ENCODE results near the gene IL20RA. TPM values are rescaled to one million over a fixed set of nuclear protein-coding genes. Genes with fewer than 3 reads are reported as not detected.
"Not testable (repeated sequence)": the region's sequence is repeated elsewhere in the genome, so short reads cannot be mapped to it uniquely, and the experiment has no call there.

IL20RA gene
- total RNA-seq, 1 donor: 0.18 TPM

DNA sequence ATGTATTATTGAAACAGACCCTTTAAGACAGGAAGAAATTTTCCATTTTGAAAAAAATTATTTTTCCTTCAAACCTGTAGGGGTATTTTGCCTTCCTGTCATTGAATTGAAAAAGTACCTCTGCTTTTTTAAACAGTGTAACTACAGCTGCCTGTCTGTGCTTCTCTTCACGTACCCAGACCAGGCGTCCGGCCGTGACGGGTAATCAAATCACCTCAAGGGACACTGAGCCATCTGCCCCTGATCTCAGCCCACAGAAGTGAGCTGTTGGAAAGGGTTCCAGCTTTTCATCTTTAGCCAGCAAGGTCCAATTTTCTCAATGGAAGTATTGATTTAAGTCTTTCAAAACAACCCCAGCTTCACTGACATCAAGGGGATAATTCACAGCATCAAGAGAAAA, 64.7 kb downstream of the IL20RA start:
- DNase-seq (ENCODE audit: low read depth): no peak
- no peak overlapping the region for H3K4me3 ChIP-seq (ENCODE audit: low read depth, low read length)
- TF ChIP-seq, protein P1, sequence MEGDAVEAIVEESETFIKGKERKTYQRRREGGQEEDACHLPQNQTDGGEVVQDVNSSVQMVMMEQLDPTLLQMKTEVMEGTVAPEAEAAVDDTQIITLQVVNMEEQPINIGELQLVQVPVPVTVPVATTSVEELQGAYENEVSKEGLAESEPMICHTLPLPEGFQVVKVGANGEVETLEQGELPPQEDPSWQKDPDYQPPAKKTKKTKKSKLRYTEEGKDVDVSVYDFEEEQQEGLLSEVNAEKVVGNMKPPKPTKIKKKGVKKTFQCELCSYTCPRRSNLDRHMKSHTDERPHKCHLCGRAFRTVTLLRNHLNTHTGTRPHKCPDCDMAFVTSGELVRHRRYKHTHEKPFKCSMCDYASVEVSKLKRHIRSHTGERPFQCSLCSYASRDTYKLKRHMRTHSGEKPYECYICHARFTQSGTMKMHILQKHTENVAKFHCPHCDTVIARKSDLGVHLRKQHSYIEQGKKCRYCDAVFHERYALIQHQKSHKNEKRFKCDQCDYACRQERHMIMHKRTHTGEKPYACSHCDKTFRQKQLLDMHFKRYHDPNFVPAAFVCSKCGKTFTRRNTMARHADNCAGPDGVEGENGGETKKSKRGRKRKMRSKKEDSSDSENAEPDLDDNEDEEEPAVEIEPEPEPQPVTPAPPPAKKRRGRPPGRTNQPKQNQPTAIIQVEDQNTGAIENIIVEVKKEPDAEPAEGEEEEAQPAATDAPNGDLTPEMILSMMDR (IDR thresholded peaks at IDR 0.05; ENCODE audit: insufficient read depth, low read length): no peak

DNA sequence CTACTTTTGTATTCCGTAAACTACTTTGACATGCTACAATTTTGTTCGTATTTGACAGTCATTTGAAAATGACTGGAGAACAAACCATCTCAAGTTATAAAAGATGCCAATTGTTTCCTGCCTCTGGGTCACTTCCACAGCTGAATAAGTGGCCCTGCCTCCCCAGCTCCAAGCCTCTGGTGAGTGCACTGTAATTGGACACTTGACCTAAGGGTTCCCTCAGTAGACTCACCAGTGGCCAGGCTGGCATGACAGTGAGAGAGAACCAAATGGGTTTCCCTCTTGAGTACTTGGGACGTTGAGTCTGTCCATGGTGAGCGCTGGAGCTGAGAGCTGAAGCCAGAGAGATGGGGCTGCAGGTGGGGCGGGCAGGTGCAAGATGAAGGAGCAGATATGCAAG, 65.6 kb downstream of the IL20RA start:
- no peak overlapping the region for H3K4me3 ChIP-seq (ENCODE audit: low read depth, low read length)
- DNase-seq (ENCODE audit: low read depth): no peak
- TF ChIP-seq, protein P1 (IDR thresholded peaks at IDR 0.05; ENCODE audit: insufficient read depth, low read length): no peak

DNA sequence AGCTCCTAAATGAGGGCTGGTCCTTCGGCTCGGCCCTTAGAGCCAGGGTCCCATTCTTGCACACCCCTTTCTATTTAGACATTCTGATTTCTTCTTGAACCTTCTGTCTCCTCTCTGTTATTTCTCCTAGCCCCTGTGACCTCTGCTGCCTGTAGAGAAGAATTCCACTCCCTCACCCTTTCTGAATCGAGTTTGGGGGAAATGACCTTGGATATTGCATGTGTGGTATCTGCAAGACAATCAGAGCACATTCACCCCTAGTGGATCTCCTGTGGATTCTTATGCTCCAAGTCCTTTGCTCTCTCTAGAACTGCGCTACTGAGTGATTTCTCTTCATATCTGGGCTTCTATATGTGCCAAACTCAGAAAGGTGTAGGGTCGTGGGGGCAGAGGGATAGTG, 67.7 kb downstream of the IL20RA start:
- TF ChIP-seq, protein P1 (IDR thresholded peaks at IDR 0.05; ENCODE audit: insufficient read depth, low read length): no peak

DNA sequence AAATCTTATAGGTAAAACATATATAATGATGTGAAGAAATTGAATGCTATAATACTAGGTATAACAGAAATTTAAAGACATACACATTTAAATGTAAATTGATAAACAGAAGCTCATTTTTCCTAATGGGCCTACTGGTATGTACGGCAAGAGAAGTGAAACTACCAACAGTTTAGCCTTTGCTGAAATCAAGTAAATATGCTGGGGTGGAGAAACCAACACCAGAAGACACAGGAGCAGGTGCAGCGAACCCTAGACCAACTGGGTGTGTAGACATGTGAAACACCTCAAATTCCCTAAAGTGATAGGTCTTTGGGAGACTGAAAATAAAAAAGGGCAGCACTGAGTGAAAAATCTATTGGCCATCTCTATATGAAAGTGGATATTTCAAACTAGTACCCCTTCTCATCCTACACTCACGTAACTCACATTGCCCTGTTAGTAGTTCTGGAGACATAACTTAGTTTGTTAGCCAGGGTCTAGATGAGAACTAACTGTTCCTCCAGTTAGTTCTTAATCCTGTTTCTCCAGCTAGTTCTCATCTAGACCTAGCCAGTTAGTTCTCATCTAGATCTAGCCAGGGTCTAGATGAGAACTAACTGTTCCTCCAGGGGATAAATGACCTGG, 69.6 kb downstream of the IL20RA start:
- DNase-seq (ENCODE audit: low read depth): no peak
- H3K4me3 ChIP-seq (ENCODE audit: low read depth, low read length): no peak overlapping the region
- TF ChIP-seq, protein P1 (IDR thresholded peaks at IDR 0.05; ENCODE audit: insufficient read depth, low read length): no peak

More for the DNA sequence above, 67.7 kb downstream of the IL20RA start:
- H3K4me3 ChIP-seq (ENCODE audit: low read depth, low read length): no peak overlapping the region
- no peak for DNase-seq (ENCODE audit: low read depth)

DNA sequence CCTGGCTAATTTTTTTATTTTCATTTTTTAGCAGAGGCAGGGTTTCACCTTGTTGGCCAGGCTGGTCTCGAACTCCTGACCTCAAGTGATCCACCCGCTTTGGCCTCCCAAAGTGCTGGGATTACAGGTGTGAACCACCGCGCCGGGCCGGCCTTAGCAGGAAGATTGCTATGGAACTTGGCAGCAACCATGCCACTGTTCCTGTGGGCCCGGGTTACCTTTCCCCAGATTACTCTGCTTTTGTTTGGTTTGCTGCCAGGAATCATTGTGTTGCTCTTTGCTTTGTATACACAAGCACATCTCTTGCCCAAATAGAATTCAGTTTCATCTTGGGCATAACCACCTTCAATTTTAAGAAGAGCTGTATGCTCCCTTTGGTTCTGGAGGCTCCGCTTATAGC, 71.0 kb downstream of the IL20RA start:
- DNase-seq (ENCODE audit: low read depth); H3K4me3 ChIP-seq (ENCODE audit: low read depth, low read length): not testable (repeated sequence)

DNA sequence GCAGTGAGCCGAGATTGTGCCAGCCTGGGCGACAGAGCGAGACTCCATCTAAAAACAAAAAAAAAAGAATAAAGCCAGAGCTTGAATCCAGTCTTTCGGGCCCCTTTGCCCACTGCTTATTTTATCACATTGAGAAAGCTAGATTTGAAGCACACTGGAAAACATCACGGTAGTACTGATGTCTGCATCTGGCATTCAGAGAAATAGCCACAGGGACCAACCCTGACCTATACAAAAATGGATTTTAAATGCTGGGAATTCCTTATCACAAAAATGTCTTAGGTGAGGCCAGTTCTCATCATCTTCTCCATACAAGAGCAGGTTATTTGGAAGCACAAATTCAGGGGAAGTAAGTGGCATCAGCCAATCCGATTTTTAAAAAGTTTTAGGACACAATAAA, 73.2 kb downstream of the IL20RA start:
- no peak overlapping the region for H3K4me3 ChIP-seq (ENCODE audit: low read depth, low read length)
- no peak for DNase-seq (ENCODE audit: low read depth)

DNA sequence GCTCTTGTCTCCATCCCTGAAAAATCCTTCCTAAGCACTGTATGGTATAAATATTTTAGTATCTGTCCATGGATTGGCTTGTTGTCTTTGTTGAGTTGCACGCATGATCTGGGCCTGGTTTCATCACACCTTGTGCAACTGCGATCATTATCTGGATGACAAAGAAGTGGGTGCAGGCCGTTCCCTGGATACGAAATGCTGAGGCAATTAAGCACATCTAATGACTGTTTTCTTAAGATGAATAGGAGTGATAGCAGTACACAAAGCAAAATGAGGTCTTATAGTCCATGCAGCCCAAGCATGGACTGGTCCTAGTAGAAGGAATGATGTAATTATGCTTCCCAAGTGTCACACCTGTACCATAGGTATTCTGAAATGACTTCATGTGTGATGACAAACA, 74.8 kb downstream of the IL20RA start:
- DNase-seq (ENCODE audit: low read depth): no peak
- no peak overlapping the region for H3K4me3 ChIP-seq (ENCODE audit: low read depth, low read length)
- TF ChIP-seq, protein P1 (IDR thresholded peaks at IDR 0.05; ENCODE audit: insufficient read depth, low read length): no peak

More for the DNA sequence above, 73.2 kb downstream of the IL20RA start:
- TF ChIP-seq, protein P1 (IDR thresholded peaks at IDR 0.05; ENCODE audit: insufficient read depth, low read length): no peak

Data from fibroblast of the aortic adventitia (primary cell).